COLO668 (cell line): Measurements from ENCODE around the gene MGAT5B.

Source experiments
- DNase-seq: peaks from one replicate; lab custom pipeline; 2025; ENCODE audit not compliant: unreplicated experiment; lab: John Stamatoyannopoulos, UW

MGAT5B gene

GRCh38 chr17:76879254-76879653 lies 11.1 kb downstream of the MGAT5B start:
- no peak for DNase-seq

GRCh38 chr17:76879691-76880090 lies 11.5 kb downstream of the MGAT5B start:
- DNase-seq = no peak

GRCh38 chr17:76880268-76880667 lies 12.1 kb downstream of the MGAT5B start:
- no peak for DNase-seq

- no peak for DNase-seq
Observed at GRCh38 chr17:76880971-76881370, 12.8 kb downstream of the MGAT5B start.

- DNase-seq = no peak
Observed at GRCh38 chr17:76881408-76881807, 13.2 kb downstream of the MGAT5B start.

- DNase-seq = no peak
Observed at GRCh38 chr17:76881966-76882365, 13.8 kb downstream of the MGAT5B start.

GRCh38 chr17:76883744-76884525 lies 15.7 kb downstream of the MGAT5B start:
- no peak for DNase-seq

GRCh38 chr17:76884995-76885893 lies 17.0 kb downstream of the MGAT5B start:
- DNase-seq = no peak

DNA sequence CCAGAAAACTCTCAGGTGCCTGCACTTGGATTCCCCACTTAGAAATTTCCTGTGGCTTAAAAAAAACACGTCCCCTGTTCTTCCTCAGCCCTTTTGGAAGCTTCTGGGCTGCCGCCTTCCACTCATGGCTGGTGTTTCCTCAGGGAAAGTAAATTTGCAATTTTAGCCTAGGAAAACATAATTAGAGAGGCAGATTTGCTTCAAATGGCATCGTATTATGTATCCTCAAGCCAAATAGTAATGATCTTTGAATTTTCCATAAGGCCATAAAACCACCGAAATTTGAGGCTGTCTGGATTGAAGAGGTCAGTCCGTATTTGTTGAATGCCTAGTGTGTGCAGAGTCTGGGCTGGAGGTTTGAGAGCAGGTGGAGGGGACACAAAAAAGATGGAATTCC lies 17.7 kb downstream of the MGAT5B start:
- DNase-seq = no peak

- no peak for DNase-seq
Observed at GRCh38 chr17:76886395-76886794, 18.2 kb downstream of the MGAT5B start.

DNA sequence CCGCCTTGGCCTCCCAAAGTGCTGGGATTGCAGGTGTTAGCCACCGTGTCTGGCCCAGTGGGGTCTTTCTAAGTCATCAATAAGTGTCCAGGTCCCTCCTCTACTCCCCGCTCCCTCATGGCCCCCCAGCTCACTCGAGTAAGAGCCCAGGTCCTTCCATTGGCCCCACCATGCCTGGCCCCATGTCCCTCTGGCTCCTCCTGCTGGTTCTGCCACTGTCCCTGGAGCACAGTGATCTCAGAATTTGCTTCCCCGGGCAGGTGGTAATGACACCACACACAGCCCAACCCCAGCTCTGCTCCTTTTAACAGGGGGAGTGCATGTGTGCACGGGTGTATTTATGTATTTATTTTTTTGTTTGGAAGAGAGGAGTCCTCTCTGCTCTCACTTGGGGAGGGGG lies 19.6 kb downstream of the MGAT5B start:
- no peak for DNase-seq

DNA sequence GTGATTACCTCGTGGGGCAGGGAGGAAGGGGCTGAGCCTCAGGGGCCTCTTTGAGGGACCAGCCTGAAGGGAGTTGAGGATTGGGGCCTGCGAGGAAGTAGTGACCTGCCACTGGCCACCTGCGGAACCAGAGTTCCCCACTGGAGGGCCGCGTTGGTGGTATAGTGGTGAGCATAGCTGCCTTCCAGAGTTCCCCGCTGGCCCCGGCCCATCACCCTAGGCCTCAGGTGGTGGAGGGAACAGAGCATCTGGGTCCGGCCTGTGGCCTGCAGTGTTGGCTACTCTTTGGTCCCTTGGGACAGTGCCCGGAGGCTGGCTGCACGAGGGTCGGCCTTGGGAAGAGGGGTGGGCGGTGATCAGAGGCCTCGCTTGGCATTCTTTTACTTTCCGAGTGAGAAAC lies 20.5 kb downstream of the MGAT5B start:
- DNase-seq = no peak

GRCh38 chr17:76889323-76889722 lies 21.1 kb downstream of the MGAT5B start:
- no peak for DNase-seq

- DNase-seq = no peak
Observed at GRCh38 chr17:76892329-76892728, 24.1 kb downstream of the MGAT5B start.

GRCh38 chr17:76893623-76894334 lies 25.6 kb downstream of the MGAT5B start:
- DNase-seq = no peak

- no peak for DNase-seq
Observed at GRCh38 chr17:76894842-76895241, 26.6 kb downstream of the MGAT5B start.

GRCh38 chr17:76897023-76897422 lies 28.8 kb downstream of the MGAT5B start:
- DNase-seq = no peak

- DNase-seq = no peak
Observed at GRCh38 chr17:76899414-76899813, 31.2 kb downstream of the MGAT5B start.

DNA sequence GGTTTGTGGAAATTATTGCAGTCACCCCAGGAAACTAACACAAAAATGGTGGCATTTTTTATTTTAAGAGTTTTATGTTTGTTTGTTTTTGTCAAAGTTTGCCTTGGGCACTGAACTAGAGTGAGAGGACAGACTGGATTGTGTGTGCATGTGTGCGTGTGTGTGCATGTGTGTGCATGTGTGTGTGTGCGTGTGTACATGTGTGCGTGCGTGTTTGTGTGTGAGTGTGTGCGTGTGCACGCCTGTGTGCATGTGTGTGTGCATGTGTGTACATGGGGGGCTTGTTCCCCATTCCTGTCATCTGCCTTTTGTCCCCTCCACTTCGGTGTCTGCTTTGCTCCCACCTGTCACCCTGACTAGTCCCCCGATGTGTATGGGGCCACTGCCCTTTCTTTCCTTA lies 32.5 kb downstream of the MGAT5B start:
- DNase-seq = no peak

DNA sequence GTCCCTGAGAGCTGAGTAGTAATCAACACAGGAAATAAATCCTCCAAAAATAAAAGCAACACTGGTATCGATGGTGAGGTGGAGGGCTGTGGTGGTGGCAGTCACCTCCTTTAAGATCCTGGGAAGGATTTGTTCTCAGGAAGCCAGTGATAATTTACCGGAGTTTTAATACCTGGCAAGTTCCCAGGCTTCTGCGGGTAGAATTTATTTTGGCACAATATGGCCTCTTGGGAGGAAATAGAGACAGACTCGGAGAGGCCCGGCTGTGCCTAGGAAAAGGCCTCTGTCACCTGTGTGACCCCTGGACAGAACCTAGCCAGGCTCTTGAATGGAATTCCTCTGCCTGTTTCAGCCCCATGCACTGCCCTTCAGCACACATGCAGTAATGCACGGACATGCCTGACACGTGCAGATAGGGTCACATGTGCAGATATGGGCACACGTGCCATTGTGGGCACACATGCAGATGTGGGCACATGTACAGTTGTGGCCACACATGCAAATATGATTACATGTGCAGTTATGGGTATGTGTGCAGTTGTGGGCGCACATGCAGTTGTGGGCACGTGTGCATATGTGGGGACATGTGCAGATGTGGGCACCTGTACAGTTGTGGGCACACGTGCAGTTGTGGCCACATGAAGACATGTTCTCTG lies 33.5 kb downstream of the MGAT5B start:
- no peak for DNase-seq

DNA sequence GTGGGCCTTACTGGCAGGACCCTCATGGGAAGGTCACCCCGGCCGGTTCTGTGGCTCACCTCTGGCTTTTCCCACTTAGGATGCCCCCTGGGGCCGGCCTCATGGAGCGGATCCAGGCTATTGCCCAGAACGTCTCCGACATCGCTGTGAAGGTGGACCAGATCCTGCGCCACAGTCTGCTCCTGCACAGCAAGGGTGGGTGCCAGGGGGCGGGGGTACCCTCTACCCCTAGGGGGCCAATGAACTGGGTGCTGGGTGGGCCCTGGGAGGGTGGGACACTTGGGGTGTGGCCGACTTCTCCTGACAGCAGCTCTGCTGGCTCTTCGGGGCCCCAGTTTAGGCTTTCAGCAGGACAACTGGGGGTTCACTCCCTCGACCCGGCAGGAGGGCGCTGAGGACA lies 34.3 kb downstream of the MGAT5B start:
- no peak for DNase-seq
